ENCODE results near the gene CCDC12.

Gene CCDC12

DNA sequence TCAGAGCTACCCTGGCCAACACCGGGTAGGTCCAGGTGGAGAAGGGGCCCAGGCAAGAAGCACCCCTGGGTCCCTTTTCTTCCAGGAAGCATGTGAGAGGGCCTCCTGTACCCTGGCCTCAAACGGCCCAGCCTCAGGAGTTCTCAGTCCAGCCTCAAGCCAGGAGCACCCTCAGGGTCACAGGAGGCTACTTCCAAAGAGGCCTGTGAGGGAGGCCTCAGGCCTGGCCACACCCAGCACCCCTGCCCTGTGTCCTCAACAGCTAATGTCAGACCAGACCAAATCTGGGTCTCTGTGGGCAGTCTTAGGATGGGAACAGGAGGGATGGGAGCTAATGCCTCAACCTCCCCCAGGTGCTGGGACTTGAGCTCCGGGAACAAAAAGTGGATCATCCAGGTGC is 75.5 kb downstream of the CCDC12 start:
- no peak overlapping the region for H3K4me3 ChIP-seq (ENCODE audit: low read depth, low read length)
- TF ChIP-seq CTCF (IDR thresholded peaks at IDR 0.05; ENCODE audit: borderline replicate concordance, insufficient read depth, low read depth, low read length) = no peak

DNA sequence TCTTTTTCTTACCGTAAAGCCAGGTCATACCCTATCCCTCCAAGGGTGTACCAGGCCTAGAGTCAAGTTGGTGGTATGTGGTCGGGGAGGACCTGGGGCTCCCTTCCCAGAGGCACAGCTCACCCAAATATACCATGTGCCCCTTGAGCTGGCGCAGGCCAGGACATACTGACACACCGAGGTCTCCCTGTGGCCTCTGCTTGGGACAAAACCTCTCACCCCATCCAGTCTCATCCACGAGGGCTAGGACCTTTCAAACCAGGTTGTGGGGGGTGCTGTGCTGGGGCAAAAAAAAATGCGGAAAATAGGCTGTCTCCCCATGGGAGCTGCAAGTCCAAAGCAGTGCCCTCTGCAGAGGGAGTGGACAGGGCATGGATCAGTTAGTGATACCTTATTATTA is 76.2 kb downstream of the CCDC12 start:
- H3K4me3 ChIP-seq (ENCODE audit: low read depth, low read length) = no peak overlapping the region
- TF ChIP-seq CTCF (IDR thresholded peaks at IDR 0.05; ENCODE audit: borderline replicate concordance, insufficient read depth, low read depth, low read length) = no peak

DNA sequence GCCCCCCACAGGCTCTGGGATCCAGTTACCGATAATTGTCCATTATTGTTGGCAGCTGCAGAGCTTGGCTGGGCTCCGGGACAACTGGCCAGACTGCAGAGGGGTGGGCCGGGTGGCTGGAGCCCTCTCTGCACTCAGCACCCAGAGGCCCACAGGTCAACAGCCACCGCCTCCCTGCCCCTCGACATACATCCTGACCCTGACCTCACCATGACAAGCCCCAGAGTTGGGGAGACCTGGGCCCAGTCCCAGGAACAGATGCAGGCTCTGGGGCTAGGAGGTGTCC is 76.6 kb downstream of the CCDC12 start:
- no peak for TF ChIP-seq CTCF (IDR thresholded peaks at IDR 0.05; ENCODE audit: borderline replicate concordance, insufficient read depth, low read depth, low read length)
- H3K4me3 ChIP-seq (ENCODE audit: low read depth, low read length) = no peak overlapping the region

DNA sequence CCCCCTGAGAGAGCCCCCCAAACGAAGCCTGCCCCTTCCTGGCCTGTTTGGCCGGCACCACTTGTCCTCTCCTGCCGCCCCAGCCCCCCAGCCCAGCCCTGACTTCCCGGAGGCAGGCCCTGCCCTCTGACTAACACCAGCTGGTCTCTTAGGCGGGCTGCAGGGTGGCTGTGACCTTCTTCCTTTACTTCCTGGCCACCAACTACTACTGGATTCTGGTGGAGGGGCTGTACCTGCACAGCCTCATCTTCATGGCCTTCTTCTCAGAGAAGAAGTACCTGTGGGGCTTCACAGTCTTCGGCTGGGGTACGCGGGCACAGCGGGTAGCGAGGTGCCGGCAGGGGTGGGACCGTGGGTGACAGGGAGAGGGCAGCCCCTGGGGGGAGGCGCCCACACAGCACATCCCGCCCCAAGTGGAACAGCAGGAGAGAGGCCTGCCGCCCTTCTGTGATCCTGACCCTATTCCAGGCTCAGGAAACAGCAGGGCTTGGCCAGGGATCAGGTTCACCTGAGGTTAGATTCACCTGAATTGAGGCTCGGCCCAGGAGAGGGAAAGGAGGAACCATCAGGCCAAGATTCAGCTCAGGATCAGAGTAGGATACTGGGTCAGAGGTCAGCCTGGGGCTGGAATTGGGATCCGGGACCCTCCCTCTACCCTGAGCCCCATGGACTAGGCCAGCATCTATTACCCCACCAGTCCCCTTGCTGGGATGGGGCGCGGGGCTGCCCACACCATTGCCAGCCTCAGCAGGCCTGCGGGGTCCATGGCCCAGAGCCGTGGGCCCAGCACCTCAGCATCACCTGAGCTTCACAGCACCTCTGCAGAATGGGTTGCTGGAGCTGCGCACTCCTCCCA is 77.2 kb downstream of the CCDC12 start:
- no peak for TF ChIP-seq CTCF (IDR thresholded peaks at IDR 0.05; ENCODE audit: borderline replicate concordance, insufficient read depth, low read depth, low read length)
- H3K4me3 ChIP-seq (ENCODE audit: low read depth, low read length) = no peak overlapping the region

DNA sequence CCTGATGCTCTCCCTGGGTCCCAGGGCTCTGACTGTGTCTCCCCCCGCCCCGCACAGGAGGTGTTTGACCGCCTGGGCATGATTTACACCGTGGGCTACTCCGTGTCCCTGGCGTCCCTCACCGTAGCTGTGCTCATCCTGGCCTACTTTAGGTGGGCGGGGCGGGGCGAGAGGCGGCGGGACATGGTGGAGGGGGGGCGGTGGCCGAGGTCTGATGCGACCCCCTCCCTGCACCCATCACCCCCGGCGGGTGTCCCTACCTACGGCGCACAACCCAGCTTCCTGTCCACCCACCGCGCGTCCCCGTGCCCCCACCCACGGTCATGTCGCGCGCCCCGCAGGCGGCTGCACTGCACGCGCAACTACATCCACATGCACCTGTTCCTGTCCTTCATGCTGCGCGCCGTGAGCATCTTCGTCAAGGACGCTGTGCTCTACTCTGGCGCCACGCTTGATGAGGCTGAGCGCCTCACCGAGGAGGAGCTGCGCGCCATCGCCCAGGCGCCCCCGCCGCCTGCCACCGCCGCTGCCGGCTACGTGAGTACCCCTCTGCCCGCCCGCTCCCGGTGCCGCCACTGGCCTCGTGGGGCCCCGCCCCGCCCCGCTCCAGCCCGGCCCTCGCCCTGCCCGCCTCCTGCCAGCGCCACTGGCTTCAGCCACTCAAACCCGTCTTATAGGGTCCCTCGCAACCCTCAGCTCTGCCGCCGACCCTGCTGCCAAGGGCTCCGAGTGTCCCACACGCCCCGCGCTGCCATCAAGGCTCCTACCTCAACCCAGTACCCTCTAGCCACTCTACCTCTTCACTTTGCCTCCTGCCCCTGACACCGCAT is 78.0 kb downstream of the CCDC12 start:
- H3K4me3 ChIP-seq (ENCODE audit: low read depth, low read length) = no peak overlapping the region
- TF ChIP-seq CTCF (IDR thresholded peaks at IDR 0.05; ENCODE audit: borderline replicate concordance, insufficient read depth, low read depth, low read length) = no peak

- H3K4me3 ChIP-seq (ENCODE audit: low read depth, low read length) = no peak overlapping the region
- TF ChIP-seq CTCF (IDR thresholded peaks at IDR 0.05; ENCODE audit: borderline replicate concordance, insufficient read depth, low read depth, low read length) = no peak
Measured at GRCh38 chr3:46897829-46898320, 78.7 kb downstream of the CCDC12 start.

Measured in GM12875 (cell line).